ENCODE measurements around the gene FSTL1. TPM values are rescaled to one million over a fixed set of nuclear protein-coding genes. Genes with fewer than 3 reads are reported as not detected.

Gene FSTL1
- total and polyA plus RNA-seq, 2 experiments from 2014 or later = 50.8 to 258 TPM

DNA sequence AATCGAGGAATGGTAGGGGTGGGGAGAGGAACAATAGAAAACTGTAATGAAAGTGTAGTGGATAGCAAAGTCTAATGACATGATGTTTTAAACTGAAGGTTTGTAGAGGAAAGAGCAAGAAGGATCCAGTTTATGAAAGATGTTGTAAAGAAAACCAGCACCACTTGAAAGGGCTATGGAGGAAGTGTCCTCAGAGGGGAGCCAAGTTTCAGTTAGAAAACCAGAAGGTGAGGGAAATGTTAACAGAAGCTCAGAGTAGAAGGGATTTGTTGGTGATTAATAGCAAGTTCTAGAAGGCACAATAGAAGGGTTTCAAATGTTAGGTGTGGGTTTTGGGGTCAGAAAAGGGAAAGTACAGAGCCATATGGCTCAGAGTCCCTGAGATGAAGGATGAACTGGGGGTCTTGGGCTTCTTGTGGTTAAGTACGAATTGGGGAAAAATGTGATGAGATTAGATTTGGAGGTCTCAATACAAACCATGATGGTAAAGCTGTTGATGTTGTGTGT, 67.8 kb downstream of the FSTL1 start:
- H3F3A ChIP-seq (replicated peaks; ENCODE audit: low read depth) = no peaks in the 10 kb centered on the region
- TF ChIP-seq, protein P1, sequence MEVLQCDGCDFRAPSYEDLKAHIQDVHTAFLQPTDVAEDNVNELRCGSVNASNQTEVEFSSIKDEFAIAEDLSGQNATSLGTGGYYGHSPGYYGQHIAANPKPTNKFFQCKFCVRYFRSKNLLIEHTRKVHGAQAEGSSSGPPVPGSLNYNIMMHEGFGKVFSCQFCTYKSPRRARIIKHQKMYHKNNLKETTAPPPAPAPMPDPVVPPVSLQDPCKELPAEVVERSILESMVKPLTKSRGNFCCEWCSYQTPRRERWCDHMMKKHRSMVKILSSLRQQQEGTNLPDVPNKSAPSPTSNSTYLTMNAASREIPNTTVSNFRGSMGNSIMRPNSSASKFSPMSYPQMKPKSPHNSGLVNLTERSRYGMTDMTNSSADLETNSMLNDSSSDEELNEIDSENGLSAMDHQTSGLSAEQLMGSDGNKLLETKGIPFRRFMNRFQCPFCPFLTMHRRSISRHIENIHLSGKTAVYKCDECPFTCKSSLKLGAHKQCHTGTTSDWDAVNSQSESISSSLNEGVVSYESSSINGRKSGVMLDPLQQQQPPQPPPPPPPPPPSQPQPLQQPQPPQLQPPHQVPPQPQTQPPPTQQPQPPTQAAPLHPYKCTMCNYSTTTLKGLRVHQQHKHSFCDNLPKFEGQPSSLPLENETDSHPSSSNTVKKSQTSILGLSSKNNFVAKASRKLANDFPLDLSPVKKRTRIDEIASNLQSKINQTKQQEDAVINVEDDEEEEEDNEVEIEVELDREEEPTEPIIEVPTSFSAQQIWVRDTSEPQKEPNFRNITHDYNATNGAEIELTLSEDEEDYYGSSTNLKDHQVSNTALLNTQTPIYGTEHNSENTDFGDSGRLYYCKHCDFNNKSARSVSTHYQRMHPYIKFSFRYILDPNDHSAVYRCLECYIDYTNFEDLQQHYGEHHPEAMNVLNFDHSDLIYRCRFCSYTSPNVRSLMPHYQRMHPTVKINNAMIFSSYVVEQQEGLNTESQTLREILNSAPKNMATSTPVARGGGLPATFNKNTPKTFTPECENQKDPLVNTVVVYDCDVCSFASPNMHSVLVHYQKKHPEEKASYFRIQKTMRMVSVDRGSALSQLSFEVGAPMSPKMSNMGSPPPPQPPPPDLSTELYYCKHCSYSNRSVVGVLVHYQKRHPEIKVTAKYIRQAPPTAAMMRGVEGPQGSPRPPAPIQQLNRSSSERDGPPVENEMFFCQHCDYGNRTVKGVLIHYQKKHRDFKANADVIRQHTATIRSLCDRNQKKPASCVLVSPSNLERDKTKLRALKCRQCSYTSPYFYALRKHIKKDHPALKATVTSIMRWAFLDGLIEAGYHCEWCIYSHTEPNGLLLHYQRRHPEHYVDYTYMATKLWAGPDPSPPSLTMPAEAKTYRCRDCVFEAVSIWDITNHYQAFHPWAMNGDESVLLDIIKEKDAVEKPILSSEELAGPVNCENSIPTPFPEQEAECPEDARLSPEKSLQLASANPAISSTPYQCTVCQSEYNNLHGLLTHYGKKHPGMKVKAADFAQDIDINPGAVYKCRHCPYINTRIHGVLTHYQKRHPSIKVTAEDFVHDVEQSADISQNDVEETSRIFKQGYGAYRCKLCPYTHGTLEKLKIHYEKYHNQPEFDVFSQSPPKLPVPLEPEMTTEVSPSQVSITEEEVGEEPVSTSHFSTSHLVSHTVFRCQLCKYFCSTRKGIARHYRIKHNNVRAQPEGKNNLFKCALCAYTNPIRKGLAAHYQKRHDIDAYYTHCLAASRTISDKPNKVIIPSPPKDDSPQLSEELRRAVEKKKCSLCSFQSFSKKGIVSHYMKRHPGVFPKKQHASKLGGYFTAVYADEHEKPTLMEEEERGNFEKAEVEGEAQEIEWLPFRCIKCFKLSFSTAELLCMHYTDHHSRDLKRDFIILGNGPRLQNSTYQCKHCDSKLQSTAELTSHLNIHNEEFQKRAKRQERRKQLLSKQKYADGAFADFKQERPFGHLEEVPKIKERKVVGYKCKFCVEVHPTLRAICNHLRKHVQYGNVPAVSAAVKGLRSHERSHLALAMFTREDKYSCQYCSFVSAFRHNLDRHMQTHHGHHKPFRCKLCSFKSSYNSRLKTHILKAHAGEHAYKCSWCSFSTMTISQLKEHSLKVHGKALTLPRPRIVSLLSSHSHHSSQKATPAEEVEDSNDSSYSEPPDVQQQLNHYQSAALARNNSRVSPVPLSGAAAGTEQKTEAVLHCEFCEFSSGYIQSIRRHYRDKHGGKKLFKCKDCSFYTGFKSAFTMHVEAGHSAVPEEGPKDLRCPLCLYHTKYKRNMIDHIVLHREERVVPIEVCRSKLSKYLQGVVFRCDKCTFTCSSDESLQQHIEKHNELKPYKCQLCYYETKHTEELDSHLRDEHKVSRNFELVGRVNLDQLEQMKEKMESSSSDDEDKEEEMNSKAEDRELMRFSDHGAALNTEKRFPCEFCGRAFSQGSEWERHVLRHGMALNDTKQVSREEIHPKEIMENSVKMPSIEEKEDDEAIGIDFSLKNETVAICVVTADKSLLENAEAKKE (CRISPR knock-in tag; IDR thresholded peaks at IDR 0.05) = no peak
- TF ChIP-seq STAT1 (IDR thresholded peaks at IDR 0.05; ENCODE audit: unreplicated experiment) (no peak), EZH2 (IDR thresholded peaks at IDR 0.05; ENCODE audit: low read depth, unreplicated experiment) (no peak)
- H3K27ac ChIP-seq (ENCODE audit: low read depth) = no peak overlapping the region
- no peak for DNase-seq (ENCODE audit: low spot score)
- no peaks in the 10 kb centered on the region for H3K79me2 ChIP-seq (replicated peaks; ENCODE audit: insufficient read depth)
- H3K36me3 ChIP-seq (ENCODE audit: insufficient read depth) = no peaks in the 10 kb centered on the region
- peaks cover 16% of the 10 kb centered on the region; the same call in 2 of the 3 replicates for H3K9me3 Mint-ChIP-seq
- no peaks in the 10 kb centered on the region for H4K20me1 ChIP-seq (replicated peaks; ENCODE audit: insufficient read depth)
- no peak overlapping the region for H3K4me2 ChIP-seq
- no peak overlapping the region for H3K27ac Mint-ChIP-seq
- H3K9me2 ChIP-seq (ENCODE audit: insufficient read depth) = peaks cover 3% of the 10 kb centered on the region; the same call in 1 of the 2 replicates
- H3K27me3 Mint-ChIP-seq (ENCODE audit: insufficient read depth, low read depth, poor library complexity) = peaks cover 2% of the 10 kb centered on the region
- peaks cover 13% of the 10 kb centered on the region for H3K36me3 Mint-ChIP-seq (ENCODE audit: low read depth)
- no peaks in the 10 kb centered on the region for H3K4me1 ChIP-seq (ENCODE audit: insufficient read depth)
- ATAC-seq = no peak
- peaks cover 2% of the 10 kb centered on the region; the same call in 1 of the 3 replicates for H3K4me1 Mint-ChIP-seq
- no peak overlapping the region for H2AFZ ChIP-seq
- H3K4me3 Mint-ChIP-seq = no peak overlapping the region
- H3K4me3 ChIP-seq = no peak overlapping the region
- H3K27me3 ChIP-seq (ENCODE audit: insufficient read depth) = no peaks in the 10 kb centered on the region

DNA sequence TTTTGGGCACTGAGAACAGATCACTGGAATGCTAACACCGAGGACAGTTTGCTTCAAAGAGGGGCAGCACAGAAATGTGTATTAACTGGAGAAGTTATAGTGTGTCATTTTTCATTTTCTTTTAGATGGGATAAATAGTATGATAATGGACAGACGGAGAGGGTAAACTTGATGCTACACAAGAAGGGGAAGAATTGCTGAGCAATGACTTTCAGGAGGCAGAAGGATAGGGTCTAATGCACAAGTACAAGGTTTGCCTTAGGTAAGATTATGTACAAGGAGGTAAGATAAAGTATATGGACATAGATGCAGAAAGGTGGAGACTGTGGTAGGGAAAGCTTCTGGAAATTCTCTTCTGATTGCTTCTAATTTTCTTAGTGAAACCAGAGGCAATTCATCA, 69.3 kb downstream of the FSTL1 start:
- Histone ChIP-seq H3K79me2 (replicated peaks; ENCODE audit: insufficient read depth) (no peaks in the 10 kb centered on the region), H3K27me3 (ENCODE audit: insufficient read depth) (no peaks in the 10 kb centered on the region), H2AFZ (no peak overlapping the region), H3K4me2 (no peak overlapping the region), H3K36me3 (ENCODE audit: insufficient read depth) (no peaks in the 10 kb centered on the region), H3K9me2 (ENCODE audit: insufficient read depth) (peaks cover 3% of the 10 kb centered on the region; the same call in 1 of the 2 replicates), H4K20me1 (replicated peaks; ENCODE audit: insufficient read depth) (no peaks in the 10 kb centered on the region), H3K4me1 (ENCODE audit: insufficient read depth) (no peaks in the 10 kb centered on the region), H3K4me3 (no peak overlapping the region), H3K27ac (ENCODE audit: low read depth) (no peak overlapping the region), H3F3A (replicated peaks; ENCODE audit: low read depth) (no peaks in the 10 kb centered on the region)
- no peak for ATAC-seq
- DNase-seq (ENCODE audit: low spot score) = no peak
- Mint-ChIP-seq H3K27ac (no peak overlapping the region), H3K9me3 (peaks cover 16% of the 10 kb centered on the region; the same call in 2 of the 3 replicates), H3K36me3 (ENCODE audit: low read depth) (peaks cover 13% of the 10 kb centered on the region), H3K4me3 (no peak overlapping the region), H3K27me3 (ENCODE audit: insufficient read depth, low read depth, poor library complexity) (peaks cover 2% of the 10 kb centered on the region), H3K4me1 (peaks cover 2% of the 10 kb centered on the region; the same call in 1 of the 3 replicates)
- TF ChIP-seq, protein P2, sequence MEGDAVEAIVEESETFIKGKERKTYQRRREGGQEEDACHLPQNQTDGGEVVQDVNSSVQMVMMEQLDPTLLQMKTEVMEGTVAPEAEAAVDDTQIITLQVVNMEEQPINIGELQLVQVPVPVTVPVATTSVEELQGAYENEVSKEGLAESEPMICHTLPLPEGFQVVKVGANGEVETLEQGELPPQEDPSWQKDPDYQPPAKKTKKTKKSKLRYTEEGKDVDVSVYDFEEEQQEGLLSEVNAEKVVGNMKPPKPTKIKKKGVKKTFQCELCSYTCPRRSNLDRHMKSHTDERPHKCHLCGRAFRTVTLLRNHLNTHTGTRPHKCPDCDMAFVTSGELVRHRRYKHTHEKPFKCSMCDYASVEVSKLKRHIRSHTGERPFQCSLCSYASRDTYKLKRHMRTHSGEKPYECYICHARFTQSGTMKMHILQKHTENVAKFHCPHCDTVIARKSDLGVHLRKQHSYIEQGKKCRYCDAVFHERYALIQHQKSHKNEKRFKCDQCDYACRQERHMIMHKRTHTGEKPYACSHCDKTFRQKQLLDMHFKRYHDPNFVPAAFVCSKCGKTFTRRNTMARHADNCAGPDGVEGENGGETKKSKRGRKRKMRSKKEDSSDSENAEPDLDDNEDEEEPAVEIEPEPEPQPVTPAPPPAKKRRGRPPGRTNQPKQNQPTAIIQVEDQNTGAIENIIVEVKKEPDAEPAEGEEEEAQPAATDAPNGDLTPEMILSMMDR (conservative IDR thresholded peaks at IDR 0.05; ENCODE audit: low read depth in 2 of 2) = no peak

Measured in GM23338 (cell line).